GM10847 (cell line): Measurements from ENCODE around the gene IQSEC1.

Experiments used
- POLR2A ChIP-seq: IDR thresholded peaks from 2 replicates; pipeline ENCODE4 v1.6.1; 2011; ENCODE audit not compliant: insufficient read length; ENCODE audit errors: extremely low read depth

IQSEC1 gene

DNA sequence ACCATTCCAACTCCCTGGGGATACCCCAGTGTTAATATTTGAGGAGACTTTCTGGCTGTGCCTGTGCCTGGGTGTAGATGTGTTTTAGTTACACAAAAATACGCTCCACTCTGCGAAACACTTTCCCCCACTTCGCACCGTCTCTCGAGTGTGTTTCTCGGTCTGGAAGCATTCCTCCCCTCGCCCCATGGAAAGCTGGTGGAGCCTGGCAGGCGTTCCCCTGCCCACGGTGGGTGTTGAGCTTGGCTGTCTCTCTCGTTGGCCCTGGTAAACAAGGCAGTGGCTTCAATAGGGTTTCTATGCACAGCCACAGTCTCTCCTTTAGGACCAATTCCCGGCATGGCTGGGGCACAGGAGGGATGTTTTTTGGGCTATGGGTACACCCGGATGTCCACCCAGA lies 19.3 kb downstream of the IQSEC1 start:
- TF ChIP-seq POLR2A = no peak

DNA sequence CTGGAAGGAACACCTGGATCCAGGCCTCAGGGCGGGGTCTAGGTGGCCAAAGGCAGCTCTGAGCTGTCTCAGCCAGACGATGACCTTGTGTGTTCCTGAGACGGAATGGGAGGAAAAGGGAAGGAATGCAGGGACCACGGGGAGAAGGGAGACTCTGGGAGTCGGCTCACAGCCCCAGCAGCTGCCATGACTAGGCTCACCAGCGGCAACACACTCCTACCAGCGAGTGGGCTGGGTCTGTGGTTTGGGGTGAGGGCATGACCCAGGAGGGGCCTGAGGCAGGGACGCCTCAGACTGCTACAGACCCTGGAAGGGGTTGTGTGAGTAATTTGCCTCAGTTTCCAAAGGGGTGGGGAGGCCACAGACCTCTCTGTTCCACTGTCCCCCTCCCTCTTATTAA lies 19.8 kb downstream of the IQSEC1 start:
- TF ChIP-seq POLR2A = no peak

DNA sequence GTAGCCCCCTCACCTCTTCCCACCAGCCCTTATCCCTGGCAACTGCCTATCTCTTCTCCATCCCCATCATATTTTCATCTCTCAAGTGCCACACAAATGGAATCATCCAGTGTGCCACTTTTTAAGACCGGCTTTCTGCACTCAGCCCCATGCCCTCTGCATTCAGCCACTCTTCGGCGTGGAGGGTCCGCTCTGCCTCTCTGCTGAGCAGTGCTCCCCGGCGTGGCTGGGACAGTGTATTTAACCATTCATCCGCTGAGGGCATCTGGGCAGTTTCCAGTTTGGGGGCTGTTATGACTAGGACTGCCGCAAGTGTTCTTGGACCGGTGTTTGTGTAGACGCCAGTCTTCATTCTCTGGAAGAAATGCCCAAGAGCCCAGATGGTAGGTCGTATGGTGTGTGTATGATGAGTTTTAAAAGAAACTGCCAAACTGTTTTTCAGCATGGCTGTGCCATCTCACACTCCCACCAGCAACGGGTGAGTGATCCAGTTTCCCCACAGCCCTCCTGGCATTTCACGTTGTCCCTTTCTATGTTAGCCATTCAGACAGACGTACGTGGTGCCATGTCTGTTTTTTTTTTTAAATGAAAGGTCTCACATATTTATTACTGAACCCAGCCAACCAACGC lies 20.9 kb downstream of the IQSEC1 start:
- no peak for TF ChIP-seq POLR2A

DNA sequence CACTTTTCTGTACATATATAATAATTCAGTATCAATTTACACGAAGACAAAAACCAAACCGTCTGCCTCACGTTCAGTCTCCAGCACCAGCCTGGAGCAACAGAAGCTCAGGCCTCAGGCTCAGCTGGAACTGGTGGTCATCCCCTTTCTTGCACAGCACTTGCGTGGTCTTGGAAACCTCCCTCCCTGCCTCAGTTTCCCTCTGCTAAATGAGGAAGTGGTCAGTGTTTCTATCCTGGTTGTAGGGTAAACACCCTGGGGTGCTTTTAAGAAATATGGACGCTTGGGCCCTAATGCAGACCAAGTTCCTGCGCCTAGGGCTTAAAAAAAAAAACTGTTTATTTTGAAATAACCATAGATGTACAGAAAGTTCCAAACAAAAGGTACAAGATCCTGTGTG lies 21.6 kb downstream of the IQSEC1 start:
- TF ChIP-seq POLR2A = no peak

DNA sequence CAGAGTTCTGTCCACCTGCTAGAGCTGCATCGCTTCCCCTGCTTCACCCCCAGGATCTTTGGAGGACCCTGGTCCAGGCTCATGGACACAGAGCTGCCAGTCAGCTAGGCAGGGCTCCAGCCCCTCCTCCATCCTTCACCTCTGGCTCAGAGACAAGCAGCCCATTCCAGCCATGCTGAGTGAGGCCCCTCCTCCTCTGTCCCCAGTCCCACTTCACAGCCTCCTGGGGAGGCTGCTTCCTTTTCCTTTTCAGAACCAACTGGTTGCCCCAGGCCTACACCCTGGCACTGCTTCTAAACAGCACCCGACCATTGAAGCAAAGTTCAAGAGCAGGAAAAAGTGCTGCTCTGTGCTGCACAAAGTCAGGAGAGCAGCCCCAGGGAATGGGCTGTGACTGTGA lies 22.2 kb downstream of the IQSEC1 start:
- no peak for TF ChIP-seq POLR2A

DNA sequence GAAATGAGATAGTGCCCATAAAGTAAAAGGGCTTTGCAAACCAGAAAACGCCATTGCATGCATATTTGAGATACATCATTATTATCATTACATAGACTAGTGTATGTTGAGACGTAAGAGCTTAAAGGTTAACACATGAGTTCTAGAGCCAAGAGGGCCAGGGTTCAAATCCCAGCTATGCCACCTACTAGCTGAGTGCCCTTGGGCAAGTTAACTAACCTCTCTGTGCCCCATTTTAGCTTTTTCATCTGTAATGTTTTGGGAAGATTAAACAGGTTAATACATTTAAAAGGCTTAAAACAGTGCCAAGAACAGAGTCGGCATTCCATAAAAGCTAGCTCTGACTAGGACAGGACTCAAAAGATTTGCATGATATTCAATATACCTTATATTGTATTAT lies 22.8 kb downstream of the IQSEC1 start:
- TF ChIP-seq POLR2A = no peak

DNA sequence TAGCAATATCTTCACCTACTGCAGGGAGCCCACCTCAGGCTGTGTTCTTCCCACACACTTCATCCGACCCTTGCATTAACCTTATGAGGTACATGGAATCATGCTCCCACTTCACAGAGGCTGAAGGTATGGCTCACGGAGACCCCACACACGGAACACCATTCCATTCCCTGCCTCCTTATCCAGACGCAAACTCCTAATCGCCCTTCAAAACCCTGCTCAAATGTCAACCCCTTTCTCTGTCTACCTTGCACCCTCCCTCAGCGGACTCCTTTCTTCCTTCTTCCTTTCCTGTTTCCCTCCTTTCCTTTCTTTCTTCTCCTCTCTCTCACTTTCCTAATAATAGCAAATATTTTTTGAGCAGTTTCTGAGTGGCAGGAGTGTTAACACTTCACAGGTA lies 23.8 kb downstream of the IQSEC1 start:
- TF ChIP-seq POLR2A = no peak

DNA sequence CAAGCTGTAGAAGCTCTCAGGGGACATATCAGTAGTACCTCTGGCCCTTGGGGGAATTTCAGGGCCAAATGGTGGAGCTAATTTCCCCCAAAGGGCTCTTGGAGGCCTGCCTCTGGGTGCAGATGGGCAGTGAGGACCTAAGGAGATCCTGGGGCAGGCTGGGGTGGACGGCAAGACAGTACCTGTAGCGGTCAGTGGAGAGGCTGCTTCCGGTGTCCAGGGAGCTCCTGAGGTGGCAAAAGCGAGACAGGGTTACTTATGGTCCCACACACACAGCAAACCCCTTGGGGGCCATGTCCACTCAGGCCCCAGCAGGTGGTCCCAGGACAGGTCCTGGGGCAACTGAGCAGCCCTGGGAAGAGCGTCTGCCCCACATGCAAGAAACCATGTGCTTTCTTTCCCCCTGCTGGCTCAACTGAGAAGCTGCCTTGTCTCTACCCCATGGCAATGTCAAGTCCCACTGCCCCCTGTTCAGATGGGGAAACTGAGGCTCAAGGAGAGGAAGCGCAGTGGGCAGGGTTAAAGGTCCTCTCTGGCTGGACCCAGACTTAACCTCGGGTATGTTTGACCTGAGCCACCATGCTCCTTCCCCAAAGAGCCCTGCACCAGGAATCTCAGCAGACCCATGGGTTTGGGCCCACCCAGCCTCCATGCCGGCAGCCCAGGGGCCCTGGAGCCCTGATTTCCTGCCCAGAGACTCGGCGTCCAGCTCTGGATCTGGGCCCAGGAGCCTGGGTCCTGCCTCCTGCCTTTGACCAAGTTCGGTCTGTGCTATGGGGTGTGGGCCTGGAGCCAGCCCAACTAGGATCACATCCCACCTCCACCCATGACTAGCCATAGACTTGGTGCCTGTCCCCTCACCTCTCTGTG lies 25.7 kb downstream of the IQSEC1 start:
- TF ChIP-seq POLR2A = no peak

DNA sequence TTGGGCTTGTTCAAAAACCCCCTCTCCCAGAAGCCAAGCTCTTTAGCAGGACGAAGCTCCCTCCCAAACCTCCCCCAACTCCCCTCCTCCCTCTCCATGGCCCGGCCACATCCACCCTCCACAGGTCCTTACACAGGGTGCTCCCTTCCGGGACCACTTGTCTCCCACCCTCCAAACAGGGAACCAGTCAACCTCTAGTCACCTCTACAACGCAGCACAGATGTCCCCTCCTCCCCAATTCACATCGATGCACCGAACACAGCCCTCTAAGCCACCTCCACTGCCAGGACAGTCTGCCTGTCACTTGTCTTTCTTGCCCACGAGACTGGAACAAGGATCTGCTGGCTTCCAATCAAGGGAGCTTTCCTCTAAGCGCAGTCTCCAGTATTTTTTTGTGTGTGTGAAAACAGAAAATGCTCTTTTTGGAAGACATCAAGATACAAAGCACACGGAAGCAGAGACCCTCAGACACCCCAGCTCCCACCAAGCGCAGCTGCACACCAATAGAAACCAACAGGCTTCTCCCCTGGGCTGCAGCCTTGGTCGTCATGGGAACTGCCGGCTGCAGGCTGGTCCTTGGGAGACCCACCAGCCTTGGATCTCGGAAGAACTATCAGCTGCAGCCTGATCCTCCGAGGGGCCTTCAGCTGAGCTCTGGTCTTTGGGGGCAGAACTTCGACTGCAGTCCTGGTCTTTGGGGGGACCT lies 26.5 kb downstream of the IQSEC1 start:
- TF ChIP-seq POLR2A = no peak

DNA sequence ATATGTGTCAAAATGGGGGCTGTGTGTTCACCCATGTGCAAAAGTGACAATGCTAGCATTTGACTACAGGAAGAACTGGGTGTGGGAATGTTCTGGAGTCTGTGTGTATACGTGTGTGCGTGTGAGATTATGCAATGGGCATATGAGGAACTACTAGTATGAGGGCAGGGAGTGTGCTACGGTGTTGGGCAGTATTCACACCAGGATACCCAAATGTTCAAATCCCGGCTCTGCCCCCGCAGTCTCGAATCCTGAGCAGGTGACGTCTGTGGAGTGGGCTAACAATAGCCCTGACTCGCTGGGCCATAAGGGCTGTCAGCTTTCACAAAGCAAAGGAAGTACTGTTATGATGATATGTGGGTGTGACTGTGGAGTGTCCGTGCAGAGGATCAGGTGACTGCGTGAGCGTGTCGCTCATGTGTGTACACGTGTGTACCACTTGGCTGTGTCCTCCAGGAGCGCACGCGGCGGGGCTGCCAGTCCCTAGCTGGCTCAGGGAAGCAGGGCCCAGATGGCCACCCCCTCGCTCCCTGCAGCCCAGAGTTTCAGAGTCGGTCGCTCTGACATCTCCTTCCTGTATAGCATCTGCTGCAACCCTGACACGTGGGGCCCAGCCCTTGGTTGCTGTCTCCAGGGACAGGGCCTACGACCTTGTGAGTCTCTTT lies 27.2 kb downstream of the IQSEC1 start:
- no peak for TF ChIP-seq POLR2A

DNA sequence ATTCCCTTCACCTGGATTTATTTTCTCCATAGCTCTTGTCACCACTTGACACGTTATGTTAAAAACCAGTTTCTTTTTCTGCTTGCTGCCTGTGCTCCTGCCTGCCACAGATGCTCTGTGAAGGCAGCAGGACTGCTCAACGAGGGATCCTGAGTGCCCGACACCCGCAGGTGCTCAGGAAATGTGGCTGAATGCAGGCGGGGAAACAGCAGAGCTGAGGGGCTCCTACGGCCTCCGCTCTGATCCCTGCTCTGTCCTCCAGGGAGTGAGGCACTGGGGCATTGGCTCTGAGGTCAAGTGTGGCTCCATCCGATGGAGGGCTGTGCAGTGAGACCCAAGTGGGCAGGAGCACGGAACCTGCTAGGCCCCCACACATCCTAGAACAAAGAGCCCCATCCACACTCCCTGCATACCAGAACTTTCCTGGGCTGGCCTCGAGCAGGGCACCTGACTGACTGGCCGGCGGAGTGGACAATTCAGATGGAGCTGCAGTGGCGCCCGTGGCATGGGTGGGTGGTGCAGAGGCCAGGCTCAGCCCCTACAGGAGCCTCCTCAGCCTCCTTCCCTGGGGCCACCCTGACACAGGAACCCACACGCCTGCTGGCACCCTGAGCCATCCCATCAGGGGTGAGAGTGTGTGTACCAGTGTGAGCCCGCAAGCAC lies 27.9 kb downstream of the IQSEC1 start:
- no peak for TF ChIP-seq POLR2A

DNA sequence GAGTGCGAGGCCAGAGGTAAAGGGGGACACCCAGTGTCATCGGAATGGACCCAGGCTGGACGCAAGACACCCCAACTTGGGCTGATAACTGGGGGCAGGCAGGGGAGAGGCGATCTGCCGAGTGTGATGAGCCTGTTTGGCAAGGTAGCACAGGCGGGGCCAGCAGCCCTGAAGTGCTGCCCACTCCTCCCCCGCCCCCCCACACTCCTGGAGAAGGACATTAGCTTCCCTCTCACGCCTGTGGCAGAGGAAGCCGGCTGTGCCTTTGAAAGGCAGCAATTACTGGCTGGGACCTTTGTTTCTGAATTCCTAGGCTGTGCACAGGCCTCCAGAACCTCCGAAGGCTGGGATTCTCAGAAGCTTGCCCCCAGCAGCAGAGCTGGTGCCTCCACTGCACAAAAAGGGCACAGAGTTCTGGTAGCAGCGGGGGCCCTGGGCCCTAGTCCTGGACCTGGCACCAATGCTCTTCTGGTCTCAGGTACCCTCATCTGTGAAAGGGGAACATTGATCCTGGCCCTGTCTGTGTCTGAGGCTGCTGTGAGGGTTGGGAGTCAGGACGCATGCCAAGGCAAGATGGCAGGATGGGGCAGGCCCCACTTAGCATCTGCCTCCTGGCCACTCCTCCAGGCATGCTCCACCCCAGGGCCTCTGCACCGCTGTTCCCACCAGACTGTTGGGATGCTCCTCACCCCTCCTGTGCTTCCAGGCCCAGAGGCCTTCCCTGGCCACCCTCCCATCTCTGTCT lies 28.6 kb downstream of the IQSEC1 start:
- no peak for TF ChIP-seq POLR2A

DNA sequence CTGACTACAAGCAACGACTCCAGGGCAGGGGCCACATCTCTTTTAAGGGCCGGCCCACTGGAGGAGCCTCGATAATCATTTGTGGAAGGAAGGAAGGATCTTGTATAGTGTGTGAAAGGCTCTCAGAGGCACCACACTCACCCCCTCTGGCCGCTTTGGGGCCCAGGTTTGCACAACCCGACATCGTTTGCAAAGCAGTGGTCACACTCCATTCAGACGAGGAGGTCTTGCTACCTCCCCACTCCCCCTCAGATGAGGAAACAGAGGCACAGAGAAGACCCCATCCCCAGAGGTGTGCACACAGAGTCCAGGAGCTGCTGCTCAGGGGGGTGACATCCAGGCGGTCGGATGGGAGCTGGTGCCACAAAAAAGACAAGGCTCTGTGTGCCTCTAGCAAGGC lies 29.6 kb downstream of the IQSEC1 start:
- no peak for TF ChIP-seq POLR2A

DNA sequence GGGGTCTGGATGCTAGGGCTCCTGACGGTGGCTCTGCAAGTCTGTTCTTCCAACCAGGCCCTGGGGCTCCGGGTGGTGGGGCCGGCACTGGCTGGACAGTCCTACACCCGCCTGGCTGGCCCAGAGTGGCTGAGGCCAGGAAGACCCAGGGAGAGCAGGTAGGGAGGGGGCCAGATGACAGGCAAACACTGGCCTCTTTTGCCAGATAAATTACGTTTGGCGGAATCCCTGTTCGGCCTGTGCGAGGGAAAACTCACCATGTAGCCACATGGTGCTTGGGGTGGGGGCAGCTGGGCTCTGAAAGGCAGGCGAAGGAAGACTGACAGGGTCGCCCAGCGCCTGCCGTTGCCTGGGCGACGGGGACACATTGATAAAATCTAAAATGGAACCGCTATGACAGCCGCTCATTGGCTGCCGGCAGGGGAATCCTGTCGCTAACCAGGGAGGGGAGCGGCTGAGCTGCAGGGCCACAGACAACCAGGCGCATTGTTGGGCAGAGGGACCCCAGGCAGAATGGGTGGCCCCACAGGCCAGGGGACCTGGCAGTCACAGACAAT lies 30.4 kb downstream of the IQSEC1 start:
- no peak for TF ChIP-seq POLR2A

DNA sequence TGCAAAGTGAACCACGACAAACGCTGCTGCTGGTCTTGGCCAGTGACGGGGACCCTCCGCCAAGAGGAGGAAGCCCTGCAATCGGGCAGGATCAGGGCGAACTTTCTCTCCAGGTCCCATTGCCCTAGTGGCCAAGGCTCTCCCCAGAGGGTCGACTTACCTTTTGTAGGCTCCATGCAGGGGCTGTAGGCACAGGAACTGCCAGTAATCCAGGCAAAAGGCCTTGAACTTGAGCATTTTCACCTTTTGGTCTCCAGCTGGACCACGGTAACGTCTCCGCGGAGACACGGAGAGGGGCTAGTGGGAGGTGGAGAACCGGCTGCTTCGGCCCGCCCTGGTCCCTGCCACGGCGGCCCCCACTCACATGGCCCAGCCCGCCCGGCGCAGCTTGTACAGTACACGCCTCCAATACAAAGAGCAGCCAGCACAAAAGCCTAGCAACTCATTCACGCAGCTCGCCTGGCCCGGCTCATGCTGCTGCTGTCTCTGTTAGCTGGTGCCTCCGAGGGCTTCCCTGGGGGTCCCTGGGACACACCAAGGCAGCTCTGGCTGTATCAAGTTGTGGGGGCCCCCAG lies 31.0 kb downstream of the IQSEC1 start:
- TF ChIP-seq POLR2A = no peak
